Caco-2 (cell line): ENCODE data around the gene TMEM273. TPM values are rescaled to one million over a fixed set of nuclear protein-coding genes. Genes with fewer than 3 reads are reported as not detected.

ENCODE experiments used
- BruUV-seq: library from RNA; stranded (reverse); fragments of 400-500 nt; replicated peaks from 2 replicates; lab custom pipeline; 2021; lab: Mats Ljungman, UMichigan
- CTCF ChIA-PET: fragments of 300-600 bp; sonication (Branson Sonifier 250); formaldehyde crosslinking; loops from one replicate; lab custom pipeline; 2022; ENCODE audit warnings: antibody characterized with exemption; lab: Charles Lee
- POLR2A ChIA-PET: fragments of 300-600 bp; sonication (Branson Sonifier 250); formaldehyde crosslinking; loops from one replicate; lab custom pipeline; 2022; ENCODE audit warnings: antibody characterized with exemption; lab: Charles Lee
- DNase-seq, 2 experiments: peaks; one replicate each; pipeline versions ENCODE4 v3.0.0 to v3.0.0-alpha.2; 2020 to 2022
- H3K27me3 ChIP-seq: replicated peaks from 2 replicates; pipeline ENCODE4 v1.6.0; 2011; ENCODE audit warnings: low read length; ENCODE audit not compliant: control insufficient read depth, insufficient read depth
- H3K36me3 ChIP-seq: 2 replicates; pipeline ENCODE4 v1.5.1; 2011; ENCODE audit warnings: low read length; ENCODE audit not compliant: control insufficient read depth, insufficient read depth
- H3K4me1 ChIP-seq: fragments of 250-450 bp; sonication (Bioruptor Pico); 2 replicates; pipeline ENCODE4 v1.5.1; 2020; ENCODE audit warnings: mild to moderate bottlenecking
- H3K4me3 ChIP-seq: 2 replicates; pipeline ENCODE4 v1.5.1; 2011; ENCODE audit warnings: low read depth, mild to moderate bottlenecking, control low read depth, low read length
- H3K9me3 ChIP-seq: fragments of 250-450 bp; sonication (Bioruptor Pico); 2 replicates; pipeline ENCODE4 v1.5.1; 2020; ENCODE audit warnings: mild to moderate bottlenecking, moderate library complexity
- H3K27ac Mint-ChIP-seq: one replicate; pipeline ENCODE4 v1.8.0; 2022; ENCODE audit warnings: mixed read lengths; ENCODE audit not compliant: unreplicated experiment
- H3K27me3 Mint-ChIP-seq: one replicate; pipeline ENCODE4 v1.8.0; 2022; ENCODE audit warnings: mixed read lengths; ENCODE audit not compliant: insufficient read depth, unreplicated experiment
- H3K36me3 Mint-ChIP-seq: one replicate; pipeline ENCODE4 v1.8.0; 2022; ENCODE audit warnings: mild to moderate bottlenecking, mixed read lengths; ENCODE audit not compliant: insufficient read depth, unreplicated experiment
- H3K4me1 Mint-ChIP-seq: one replicate; pipeline ENCODE4 v1.8.0; 2022; ENCODE audit warnings: low read depth, mixed read lengths; ENCODE audit not compliant: unreplicated experiment
- H3K4me3 Mint-ChIP-seq: one replicate; pipeline ENCODE4 v1.8.0; 2022; ENCODE audit warnings: mild to moderate bottlenecking, moderate library complexity, mixed read lengths; ENCODE audit not compliant: unreplicated experiment
- H3K9me3 Mint-ChIP-seq: one replicate; pipeline ENCODE4 v1.8.0; 2022; ENCODE audit warnings: mixed read lengths; ENCODE audit not compliant: unreplicated experiment
- CTCF ChIP-seq, 2 experiments: fragments of 200-600 bp in 1 of 2; IDR thresholded peaks; 1 replicate in 1 of 2; 2 replicates in 1 of 2; pipeline versions ENCODE4 v1.5.1 to v1.8.0; 2011 to 2022; ENCODE audit warnings: antibody characterized with exemption in 1 of 2, control low read depth in 1 of 2, inconsistent platforms in 1 of 2, low read depth in 1 of 2, low read length in 1 of 2, mild to moderate bottlenecking in 1 of 2, moderate library complexity in 1 of 2; ENCODE audit not compliant: insufficient read depth in 1 of 2, severe bottlenecking in 1 of 2, unreplicated experiment in 1 of 2
- intact Hi-C: fragments of 100-400 bp; cut with micrococcal nuclease; formaldehyde crosslinking; loops from one replicate; pipeline ENCODE4 v1.10.0; 2022; ENCODE audit not compliant: unreplicated experiment
- total RNA-seq: library from RNA; stranded (reverse); gene quantifications from 2 replicates; pipeline ENCODE4 v1.2.3, GENCODE V29; 2022

Gene TMEM273
- total RNA-seq, 1 experiment from 2014 or later: not detected

- H3K9me3 ChIP-seq: no peaks in the 10 kb centered on the region
- ChIA-PET POLR2A (no interaction called here), CTCF (no interaction called here)
- no peak for TF ChIP-seq CTCF (IDR thresholded peaks at IDR 0.05; ENCODE audit: insufficient read depth in 1 of 2, low read depth in 1 of 2, low read length in 1 of 2, severe bottlenecking in 1 of 2, unreplicated experiment in 1 of 2)
- H3K4me3 ChIP-seq: no peak overlapping the region
- DNase-seq: no peak
- H3K36me3 ChIP-seq: no peaks in the 10 kb centered on the region
- Mint-ChIP-seq H3K9me3 (no peaks in the 10 kb centered on the region), H3K4me3 (no peak overlapping the region), H3K27ac (no peak overlapping the region), H3K27me3 (peaks cover 24% of the 10 kb centered on the region), H3K36me3 (no peaks in the 10 kb centered on the region), H3K4me1 (no peaks in the 10 kb centered on the region)
- no TSS peak for BruUV-seq
- intact Hi-C loops: no loop called here
- no peaks in the 10 kb centered on the region; the same call in 1 of the 2 replicates for H3K27me3 ChIP-seq
- H3K4me1 ChIP-seq: no peaks in the 10 kb centered on the region
Measured at GRCh38 chr10:49212076-49212475, 23.9 kb upstream of the TMEM273 start.

- intact Hi-C loops: no loop called here
- Histone ChIP-seq H3K4me3 (no peak overlapping the region), H3K27me3 (no peaks in the 10 kb centered on the region; the same call in 1 of the 2 replicates), H3K9me3 (no peaks in the 10 kb centered on the region), H3K36me3 (no peaks in the 10 kb centered on the region), H3K4me1 (no peaks in the 10 kb centered on the region)
- H3K27ac Mint-ChIP-seq: no peak overlapping the region
- no peak for DNase-seq
- no peak for TF ChIP-seq CTCF (IDR thresholded peaks at IDR 0.05; ENCODE audit: insufficient read depth in 1 of 2, low read depth in 1 of 2, low read length in 1 of 2, severe bottlenecking in 1 of 2, unreplicated experiment in 1 of 2)
- no peak overlapping the region for H3K4me3 Mint-ChIP-seq
- H3K36me3 Mint-ChIP-seq: no peaks in the 10 kb centered on the region
- ChIA-PET CTCF (no interaction called here), POLR2A (no interaction called here)
- no TSS peak for BruUV-seq
- H3K4me1 Mint-ChIP-seq: no peaks in the 10 kb centered on the region
- peaks cover 4% of the 10 kb centered on the region for H3K9me3 Mint-ChIP-seq
- peaks cover 29% of the 10 kb centered on the region for H3K27me3 Mint-ChIP-seq
Measured at GRCh38 chr10:49208996-49209395, 20.8 kb upstream of the TMEM273 start.

GRCh38 chr10:49207936-49208487, 19.8 kb upstream of the TMEM273 start:
- no peak overlapping the region for H3K4me3 Mint-ChIP-seq
- no peak for TF ChIP-seq CTCF (IDR thresholded peaks at IDR 0.05; ENCODE audit: insufficient read depth in 1 of 2, low read depth in 1 of 2, low read length in 1 of 2, severe bottlenecking in 1 of 2, unreplicated experiment in 1 of 2)
- Histone ChIP-seq H3K9me3 (no peaks in the 10 kb centered on the region), H3K27me3 (no peaks in the 10 kb centered on the region; the same call in 1 of the 2 replicates), H3K4me1 (no peaks in the 10 kb centered on the region), H3K4me3 (no peak overlapping the region), H3K36me3 (no peaks in the 10 kb centered on the region)
- no TSS peak for BruUV-seq
- H3K36me3 Mint-ChIP-seq: no peaks in the 10 kb centered on the region
- H3K27me3 Mint-ChIP-seq: peaks cover 35% of the 10 kb centered on the region
- no peak for DNase-seq
- ChIA-PET CTCF (interaction anchor here (0.5 to 0.6 kb wide), 2 partner anchors 36 to 37 kb away, joined by 3 read pairs; no protein-coding TSS in a partner anchor), POLR2A (no interaction called here)
- H3K27ac Mint-ChIP-seq: no peak overlapping the region
- intact Hi-C loops: no loop called here
- peaks cover 10% of the 10 kb centered on the region for H3K9me3 Mint-ChIP-seq
- H3K4me1 Mint-ChIP-seq: no peaks in the 10 kb centered on the region
